Neutrophil (primary cell): Measurements from ENCODE around the gene TNFRSF4.
"Not testable (repeated sequence)": the region's sequence is repeated elsewhere in the genome, so short reads cannot be mapped to it uniquely, and the experiment has no call there.

Experiments used
- H3K27ac ChIP-seq: fragments of 200-600 bp; sonication (generic); 2 replicates; pipeline ENCODE4 v1.5.1; 2016; ENCODE audit warnings: mild to moderate bottlenecking, moderate library complexity
- H3K27me3 ChIP-seq: fragments of 200-600 bp; sonication (generic); 2 replicates; pipeline ENCODE4 v1.6.0; 2016; ENCODE audit warnings: mild to moderate bottlenecking
- H3K36me3 ChIP-seq: fragments of 200-600 bp; sonication (generic); 2 replicates; pipeline ENCODE4 v1.5.1; 2017
- H3K4me1 ChIP-seq, 2 experiments: fragments of 200-600 bp in 1 of 2; sonication (generic) in 1 of 2; 1 replicate in 1 of 2; 2 replicates in 1 of 2; pipeline versions ENCODE4 v1.5.1 to v1.6.1; 2013 to 2016; ENCODE audit warnings: low read depth in 1 of 2, low read length in 1 of 2, mild to moderate bottlenecking in 1 of 2, moderate library complexity in 1 of 2; ENCODE audit not compliant: control insufficient read depth in 1 of 2, insufficient read depth in 1 of 2
- H3K4me3 ChIP-seq, 2 experiments: fragments of 200-600 bp in 1 of 2; sonication (generic) in 1 of 2; 1 replicate in 1 of 2; 2 replicates in 1 of 2; pipeline ENCODE4 v1.5.1; 2013 to 2016; ENCODE audit warnings: low read depth in 1 of 2, low read length in 1 of 2, mild to moderate bottlenecking in 1 of 2, moderate library complexity in 1 of 2
- H3K9me3 ChIP-seq: fragments of 200-600 bp; sonication (generic); 2 replicates; pipeline ENCODE4 v1.5.1; 2016
- CTCF ChIP-seq: fragments of 200-600 bp; sonication (generic); IDR thresholded peaks from 2 replicates; pipeline ENCODE4 v1.5.1; 2016; ENCODE audit warnings: antibody characterized with exemption

Gene TNFRSF4

GRCh38 chr1:1197551-1198422, 16.2 kb downstream of the TNFRSF4 start:
- no peak overlapping the region for H3K27ac ChIP-seq
- H3K36me3 ChIP-seq = no peaks in the 10 kb centered on the region
- TF ChIP-seq CTCF = no peak
- peaks cover 0 to 3% of the 10 kb centered on the region in 2 experiments for H3K4me1 ChIP-seq
- no peak overlapping the region for H3K4me3 ChIP-seq
- no peaks in the 10 kb centered on the region for H3K9me3 ChIP-seq
- H3K27me3 ChIP-seq = peaks cover 62% of the 10 kb centered on the region

- no peaks in the 10 kb centered on the region for H3K9me3 ChIP-seq
- H3K36me3 ChIP-seq = no peaks in the 10 kb centered on the region
- no peak overlapping the region for H3K27ac ChIP-seq
- H3K4me1 ChIP-seq = peaks cover 0 to 3% of the 10 kb centered on the region in 2 experiments
- H3K27me3 ChIP-seq = peaks cover 55% of the 10 kb centered on the region
- H3K4me3 ChIP-seq = no peak overlapping the region
- no peak for TF ChIP-seq CTCF
These were observed 16.8 kb downstream of the TNFRSF4 start for GRCh38 chr1:1197188-1197500.

GRCh38 chr1:1196431-1197187, 17.3 kb downstream of the TNFRSF4 start:
- H3K36me3 ChIP-seq = no peaks in the 10 kb centered on the region
- no peak overlapping the region for H3K27ac ChIP-seq
- H3K27me3 ChIP-seq = peaks cover 57% of the 10 kb centered on the region
- TF ChIP-seq CTCF = no peak
- H3K4me3 ChIP-seq = no peak overlapping the region
- no peaks in the 10 kb centered on the region for H3K9me3 ChIP-seq
- peaks cover 0 to 3% of the 10 kb centered on the region in 2 experiments for H3K4me1 ChIP-seq

- not testable (repeated sequence) for H3K9me3 ChIP-seq, H3K27ac ChIP-seq, H3K4me3 ChIP-seq, H3K36me3 ChIP-seq, H3K4me1 ChIP-seq
- H3K27me3 ChIP-seq = peaks cover 51% of the 10 kb centered on the region
These were observed 18.2 kb downstream of the TNFRSF4 start for GRCh38 chr1:1195726-1196125.

DNA sequence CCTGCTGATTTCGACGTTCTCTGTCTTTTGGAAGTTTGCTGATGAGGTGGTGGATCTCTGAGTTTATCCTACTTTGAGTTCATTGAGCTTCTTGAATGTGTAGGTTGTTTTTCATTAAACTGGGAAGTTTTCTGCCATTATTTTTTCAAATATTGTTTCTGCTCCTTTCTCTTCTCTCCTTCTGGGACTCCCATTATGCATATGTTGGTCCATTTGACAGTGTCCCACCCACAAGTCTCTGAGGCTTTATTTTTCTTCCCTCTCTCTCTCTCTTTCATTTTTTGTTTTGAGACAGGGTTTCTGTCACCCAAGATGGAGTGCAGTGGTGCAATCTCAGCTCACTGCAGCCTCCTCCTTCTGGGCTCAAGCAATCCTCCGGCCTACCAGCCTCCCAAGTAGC, 19.2 kb downstream of the TNFRSF4 start:
- H3K27ac ChIP-seq = no peak overlapping the region
- H3K4me3 ChIP-seq = no peak overlapping the region
- no peaks in the 10 kb centered on the region for H3K4me1 ChIP-seq
- H3K9me3 ChIP-seq = no peaks in the 10 kb centered on the region
- no peak for TF ChIP-seq CTCF
- H3K27me3 ChIP-seq = peaks cover 41% of the 10 kb centered on the region
- no peaks in the 10 kb centered on the region for H3K36me3 ChIP-seq

DNA sequence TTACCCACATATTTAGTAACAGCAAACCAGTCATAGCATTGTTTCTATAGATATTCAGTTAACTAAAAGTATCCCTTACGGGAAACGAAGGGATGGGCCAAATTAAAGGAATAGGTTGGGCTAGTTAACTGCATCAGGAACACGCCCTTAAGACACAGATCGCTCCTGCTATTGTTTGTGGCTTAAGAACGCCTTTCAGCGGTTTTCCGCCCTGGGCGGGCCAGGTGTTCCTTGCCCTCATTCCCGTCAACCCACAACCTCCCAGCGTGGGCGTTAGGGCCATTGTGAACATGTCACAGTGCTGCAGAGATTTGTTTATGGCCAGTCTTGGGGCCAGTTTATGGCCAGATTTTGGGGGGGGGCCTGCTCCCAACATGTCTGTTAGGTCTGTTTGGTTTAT, 22.2 kb downstream of the TNFRSF4 start:
- H3K4me3 ChIP-seq = no peak overlapping the region
- H3K9me3 ChIP-seq = no peaks in the 10 kb centered on the region
- peaks cover 7 to 8% of the 10 kb centered on the region in 2 experiments for H3K4me1 ChIP-seq
- H3K27ac ChIP-seq = no peak overlapping the region
- no peaks in the 10 kb centered on the region for H3K36me3 ChIP-seq
- peaks cover 27% of the 10 kb centered on the region for H3K27me3 ChIP-seq
- no peak for TF ChIP-seq CTCF
